Karpas-422 (cell line): Measurements from ENCODE around the gene TEF. TPM values are rescaled to one million over a fixed set of nuclear protein-coding genes. Genes with fewer than 3 reads are reported as not detected.
"Not testable (repeated sequence)": the region's sequence is repeated elsewhere in the genome, so short reads cannot be mapped to it uniquely, and the experiment has no call there.

Source experiments
- DNase-seq: peaks from one replicate; pipeline ENCODE4 v3.0.0-alpha.2; 2015
- H2AFZ ChIP-seq: fragments of 200-600 bp; sonication (generic); 2 replicates; pipeline ENCODE4 v1.6.1; 2014; ENCODE audit warnings: antibody characterized with exemption, low read length, mixed read lengths
- H3K27ac ChIP-seq: fragments of 200-600 bp; sonication (generic); 2 replicates; pipeline ENCODE4 v1.5.1; 2014; ENCODE audit warnings: mild to moderate bottlenecking, low read length, moderate library complexity
- H3K27me3 ChIP-seq: fragments of 200-600 bp; sonication (generic); 2 replicates; pipeline ENCODE4 v1.6.1; 2014; ENCODE audit warnings: low read length, mixed read lengths
- H3K36me3 ChIP-seq: fragments of 200-600 bp; sonication (generic); 2 replicates; pipeline ENCODE4 v1.6.1; 2014; ENCODE audit warnings: low read length, mixed read lengths; ENCODE audit not compliant: insufficient read depth
- H3K4me1 ChIP-seq: fragments of 200-600 bp; sonication (generic); 2 replicates; pipeline ENCODE4 v1.6.1; 2014; ENCODE audit warnings: mild to moderate bottlenecking, low read length, mixed read lengths
- H3K4me2 ChIP-seq: fragments of 200-600 bp; sonication (generic); 2 replicates; pipeline ENCODE4 v1.6.1; 2014; ENCODE audit warnings: low read length, low read depth, mild to moderate bottlenecking; ENCODE audit not compliant: poor library complexity, severe bottlenecking
- H3K4me3 ChIP-seq: fragments of 200-600 bp; sonication (generic); 2 replicates; pipeline ENCODE4 v1.5.1; 2014; ENCODE audit warnings: mild to moderate bottlenecking, antibody characterized with exemption, low read length, mixed read lengths
- H3K79me2 ChIP-seq: fragments of 200-600 bp; sonication (generic); 2 replicates; pipeline ENCODE4 v1.6.1; 2014; ENCODE audit warnings: mild to moderate bottlenecking, low read length, mixed read lengths
- H3K9ac ChIP-seq: fragments of 200-600 bp; sonication (generic); 2 replicates; pipeline ENCODE4 v1.6.0; 2014; ENCODE audit warnings: low read length
- H3K9me2 ChIP-seq: fragments of 200-600 bp; sonication (generic), shearing (Covaris generic); replicated peaks from 2 replicates; pipeline ENCODE4 v1.6.0; 2014; ENCODE audit warnings: mild to moderate bottlenecking, low read length, moderate library complexity; ENCODE audit not compliant: insufficient read depth
- H3K9me3 ChIP-seq: fragments of 300-700, 200-600 bp; sonication (generic); 2 replicates; pipeline ENCODE4 v1.6.1; 2014; ENCODE audit warnings: low read length, mixed read lengths
- H4K20me1 ChIP-seq: fragments of 200-600 bp; sonication (generic); 2 replicates; pipeline ENCODE4 v1.6.1; 2014; ENCODE audit warnings: mild to moderate bottlenecking, antibody characterized with exemption, low read length, low read depth; ENCODE audit not compliant: insufficient read depth
- total RNA-seq: library from RNA; depleted of rRNA; stranded (reverse); fragments of >200 nt; shearing (Covaris generic); gene quantifications from 2 replicates; pipeline ENCODE4 v1.2.3, GENCODE V29; 2014; ENCODE audit warnings: low replicate concordance

The TEF gene
- total RNA-seq, 1 experiment from 2014 or later, result 4.4 TPM

DNA sequence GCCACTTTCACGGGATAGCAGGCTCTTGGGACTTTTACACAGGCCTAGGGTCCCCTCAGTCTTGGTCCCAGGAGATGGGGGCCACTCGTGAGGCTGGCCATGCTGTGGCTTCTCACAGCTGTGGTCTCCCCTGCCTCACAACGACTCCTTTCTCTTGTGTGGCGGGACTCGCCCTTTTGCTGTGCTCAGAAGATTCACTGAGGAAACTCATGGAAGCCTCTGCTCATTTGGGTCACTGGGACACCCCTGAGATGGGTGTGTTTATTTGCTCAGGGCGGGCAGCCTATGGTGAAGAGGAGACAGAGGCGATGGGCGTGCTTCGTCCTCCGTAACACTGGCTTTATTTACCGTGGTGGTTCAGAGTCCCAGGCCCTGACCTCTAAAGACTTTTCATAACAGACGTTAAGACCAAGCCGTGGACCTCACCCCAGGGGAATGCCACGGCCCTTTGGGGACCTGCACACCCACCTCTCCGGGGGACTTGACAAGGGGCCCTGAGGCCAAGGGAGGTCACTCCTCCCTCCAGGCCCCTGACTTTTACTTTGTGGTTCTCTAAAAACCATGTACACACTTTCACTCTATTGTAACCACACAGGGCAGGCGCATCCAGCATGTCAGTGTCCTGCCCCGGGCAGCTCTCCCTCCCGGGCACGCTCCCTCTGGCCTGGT, 15.5 kb downstream of the TEF start:
- H2AFZ ChIP-seq, result no peak overlapping the region
- H3K36me3 ChIP-seq, result no peaks in the 10 kb centered on the region; the same call in 1 of the 2 replicates
- H3K27ac ChIP-seq, result no peak overlapping the region
- H3K27me3 ChIP-seq, result no peaks in the 10 kb centered on the region
- H3K79me2 ChIP-seq, result no peaks in the 10 kb centered on the region
- H3K4me2 ChIP-seq, result no peak overlapping the region
- peaks cover 7% of the 10 kb centered on the region for H3K4me1 ChIP-seq
- H3K9ac ChIP-seq, result no peak overlapping the region
- H3K9me3 ChIP-seq, result no peaks in the 10 kb centered on the region
- H3K4me3 ChIP-seq, result no peak overlapping the region
- DNase-seq, result no peak
- no peaks in the 10 kb centered on the region for H4K20me1 ChIP-seq
- H3K9me2 ChIP-seq, result no peaks in the 10 kb centered on the region

DNA sequence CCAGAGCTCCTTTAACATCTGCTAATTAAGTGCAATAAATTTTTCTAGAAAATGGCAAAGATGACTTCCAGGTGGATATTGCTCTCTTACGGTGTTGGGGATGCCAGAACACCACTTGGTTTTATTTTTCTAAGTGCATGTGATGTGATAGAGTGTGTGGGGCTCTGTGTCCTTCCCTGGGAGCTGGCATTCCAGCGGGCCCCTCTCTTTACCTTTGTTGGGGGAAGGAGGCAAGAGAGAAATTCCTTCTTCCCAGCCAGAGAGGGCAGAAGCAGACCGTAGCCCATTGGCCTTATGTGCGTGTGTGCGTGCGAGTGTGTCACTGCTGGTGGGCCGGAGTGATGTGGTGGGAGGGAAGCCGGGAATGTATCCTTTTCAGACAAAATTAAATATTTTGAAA, 17.2 kb downstream of the TEF start:
- Histone ChIP-seq H3K4me3 (no peak overlapping the region), H3K27ac (no peak overlapping the region), H3K9ac (no peak overlapping the region)

DNA sequence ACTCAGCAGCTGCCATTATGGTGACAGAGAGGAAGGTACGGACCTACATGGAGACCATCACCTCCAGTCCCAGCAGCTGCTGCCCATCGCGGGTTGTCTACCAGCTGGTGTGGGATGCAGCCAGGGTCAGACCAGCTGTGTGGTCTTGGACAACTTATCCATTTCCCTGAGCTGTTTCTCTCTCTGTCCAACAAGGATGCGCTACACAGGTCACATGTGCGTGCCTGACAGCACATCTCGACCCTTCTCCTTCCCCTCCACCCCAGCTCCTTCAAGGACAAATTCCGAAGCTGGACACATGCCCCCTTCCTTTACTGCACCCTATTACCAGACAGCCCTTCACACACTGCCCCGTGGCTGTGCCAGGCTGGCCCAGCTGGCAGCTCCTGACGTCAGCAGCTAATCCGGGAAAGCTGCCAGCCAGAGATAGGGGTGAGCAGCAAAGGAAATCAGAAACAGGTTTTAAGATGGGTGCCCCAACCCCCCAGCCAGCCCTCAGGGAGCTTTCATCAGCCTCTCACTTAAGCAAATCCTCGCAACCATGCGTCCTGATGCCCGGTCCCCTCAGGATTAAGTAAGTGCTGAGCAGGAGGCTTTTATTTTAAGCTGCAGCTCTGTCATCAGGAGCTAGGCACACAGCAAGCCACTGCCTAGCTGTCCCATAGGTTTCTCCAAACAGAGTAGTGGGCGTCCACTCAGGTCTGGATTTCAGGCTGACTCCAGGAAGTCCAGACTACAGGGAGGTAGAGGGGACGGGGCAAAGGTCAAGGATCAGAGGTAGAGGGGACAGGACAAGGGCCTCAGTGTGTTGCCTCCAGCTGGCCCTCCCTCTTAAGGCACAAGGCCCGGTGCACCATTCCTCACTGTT, 20.3 kb downstream of the TEF start:
- Histone ChIP-seq H3K79me2 (no peaks in the 10 kb centered on the region), H3K4me1 (peaks cover 17% of the 10 kb centered on the region), H2AFZ (no peak overlapping the region), H3K4me2 (no peak overlapping the region), H3K9me3 (no peaks in the 10 kb centered on the region), H3K36me3 (no peaks in the 10 kb centered on the region), H3K27me3 (no peaks in the 10 kb centered on the region), H3K27ac (no peak overlapping the region), H4K20me1 (no peaks in the 10 kb centered on the region), H3K4me3 (no peak overlapping the region), H3K9me2 (no peaks in the 10 kb centered on the region), H3K9ac (no peak overlapping the region)
- peak; percentile 57 for DNase-seq

More for the DNA sequence above, 17.2 kb downstream of the TEF start:
- Histone ChIP-seq H3K27me3 (no peaks in the 10 kb centered on the region), H3K4me1 (peaks cover 12% of the 10 kb centered on the region), H3K36me3 (no peaks in the 10 kb centered on the region; the same call in 1 of the 2 replicates), H3K9me2 (no peaks in the 10 kb centered on the region), H3K4me2 (no peak overlapping the region), H2AFZ (no peak overlapping the region), H3K79me2 (no peaks in the 10 kb centered on the region), H4K20me1 (no peaks in the 10 kb centered on the region), H3K9me3 (no peaks in the 10 kb centered on the region)
- DNase-seq, result no peak

DNA sequence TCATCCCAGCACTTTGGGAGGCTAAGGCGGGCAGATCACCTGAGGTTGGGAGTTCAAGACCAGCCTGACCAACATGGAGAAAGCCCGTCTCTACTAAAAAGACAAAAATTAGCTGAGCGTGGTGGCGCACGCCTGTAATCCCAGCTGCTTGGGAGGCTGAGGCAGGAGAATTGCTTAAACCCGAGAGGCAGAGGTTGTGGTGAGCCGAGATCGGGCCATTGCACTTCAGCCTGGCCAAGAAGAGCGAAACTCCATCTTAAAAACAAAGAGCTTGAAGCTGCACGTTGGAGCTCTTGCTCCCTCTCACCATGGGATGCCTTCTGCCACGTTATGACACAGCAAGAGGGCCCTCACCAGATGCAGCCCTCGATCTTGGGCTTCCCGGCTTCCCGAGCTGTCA, 21.1 kb downstream of the TEF start:
- H3K27me3 ChIP-seq, H3K4me2 ChIP-seq, H3K79me2 ChIP-seq, H3K27ac ChIP-seq, H3K4me3 ChIP-seq, H3K9me2 ChIP-seq, H3K9ac ChIP-seq, H2AFZ ChIP-seq, DNase-seq, H3K9me3 ChIP-seq, H4K20me1 ChIP-seq, H3K36me3 ChIP-seq: not testable (repeated sequence)
- H3K4me1 ChIP-seq, result peaks cover 17% of the 10 kb centered on the region

DNA sequence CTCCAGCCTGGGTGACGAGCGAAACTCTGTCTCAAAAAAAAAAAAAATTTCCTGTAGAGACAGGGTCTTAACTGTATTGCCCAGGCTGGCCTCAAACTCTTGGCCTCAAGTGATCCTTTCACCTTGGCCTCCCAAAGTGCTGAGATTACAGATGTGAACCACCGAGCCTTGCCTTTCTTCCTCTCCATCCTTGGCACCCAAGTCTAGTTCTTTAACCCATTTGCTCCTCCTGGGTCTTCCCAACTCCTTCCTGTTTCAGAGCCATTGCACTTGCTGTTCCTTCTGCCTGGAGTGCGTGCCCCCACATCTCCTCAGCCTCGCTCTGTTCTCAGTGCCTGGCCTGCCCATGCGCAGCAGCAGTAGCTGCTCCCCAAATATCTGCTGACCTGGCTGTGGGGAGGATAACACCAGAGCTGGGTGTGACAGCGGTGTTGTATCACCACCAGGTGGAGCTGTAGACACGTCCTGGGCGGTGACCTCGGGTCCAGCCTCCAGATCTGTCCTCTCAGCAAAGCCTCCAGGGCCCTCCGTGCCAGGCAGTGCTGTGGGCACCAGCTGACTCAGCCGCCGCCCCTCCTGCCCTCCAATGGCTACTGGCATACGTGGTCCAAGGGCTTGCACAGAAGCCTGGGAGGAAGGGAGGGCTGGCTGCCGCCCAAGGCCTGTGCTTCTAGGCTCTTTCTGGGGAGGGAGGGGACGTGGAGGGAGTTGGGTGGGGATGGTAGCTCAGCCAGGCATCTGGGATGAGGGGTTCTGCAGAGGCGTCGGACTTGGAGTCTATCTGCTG, 22.0 kb downstream of the TEF start:
- Histone ChIP-seq H3K4me1 (peaks cover 22% of the 10 kb centered on the region), H4K20me1 (no peaks in the 10 kb centered on the region), H3K9me3 (no peaks in the 10 kb centered on the region), H3K4me2 (peak overlapping the region; percentile 30), H3K27me3 (no peaks in the 10 kb centered on the region), H2AFZ (no peak overlapping the region), H3K9me2 (no peaks in the 10 kb centered on the region), H3K36me3 (no peaks in the 10 kb centered on the region), H3K79me2 (no peaks in the 10 kb centered on the region), H3K9ac (no peak overlapping the region), H3K4me3 (no peak overlapping the region), H3K27ac (no peak overlapping the region)
- peak; percentile 94 for DNase-seq

DNA sequence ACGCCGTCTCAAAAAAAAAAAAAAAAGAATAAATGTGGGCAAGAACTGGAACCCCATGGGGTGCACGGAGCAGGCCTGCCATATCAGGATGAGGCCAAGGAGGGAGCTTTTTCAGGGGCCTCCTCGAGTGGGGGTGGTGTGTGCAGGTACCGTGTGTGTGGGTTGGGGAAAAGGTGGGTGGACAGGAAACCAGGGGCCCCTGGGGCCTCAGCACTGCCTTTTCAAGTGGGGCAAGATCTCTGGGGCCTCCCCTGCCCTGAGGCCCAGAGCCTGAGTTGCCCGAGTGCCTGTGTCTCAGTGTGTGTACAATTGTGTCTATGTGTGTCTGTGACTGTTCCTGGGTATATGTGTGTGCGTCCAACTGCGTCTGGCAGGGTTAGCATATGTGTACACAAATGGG, 23.8 kb downstream of the TEF start:
- H3K9me2 ChIP-seq, result no peaks in the 10 kb centered on the region

DNA sequence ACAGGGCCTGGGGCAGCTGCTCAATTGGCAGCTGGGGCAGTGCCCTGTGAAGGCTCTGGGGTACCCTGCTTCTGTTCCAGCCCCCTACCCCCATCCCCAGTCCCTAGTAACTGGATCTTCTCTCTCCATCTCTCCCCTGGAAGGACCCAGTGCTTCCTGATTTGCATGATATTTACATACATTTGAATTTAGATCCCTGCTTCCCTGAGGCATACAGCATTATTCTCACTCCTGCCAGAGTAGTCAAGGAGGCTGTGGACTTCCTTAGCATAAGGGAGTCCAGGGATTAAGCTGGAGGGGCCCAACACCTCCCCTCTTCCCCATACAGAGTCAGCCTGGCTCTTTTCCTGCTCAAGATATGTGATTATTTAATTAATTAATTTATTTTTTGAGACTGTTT, 24.7 kb downstream of the TEF start:
- DNase-seq, result no peak
- Histone ChIP-seq H3K9ac (no peak overlapping the region), H3K36me3 (no peaks in the 10 kb centered on the region), H3K4me2 (no peak overlapping the region), H3K9me3 (no peaks in the 10 kb centered on the region), H4K20me1 (no peaks in the 10 kb centered on the region), H3K4me1 (peaks cover 22% of the 10 kb centered on the region), H3K9me2 (no peaks in the 10 kb centered on the region), H2AFZ (no peak overlapping the region), H3K79me2 (no peaks in the 10 kb centered on the region), H3K27me3 (no peaks in the 10 kb centered on the region), H3K4me3 (no peak overlapping the region), H3K27ac (no peak overlapping the region)

More for the DNA sequence above, 23.8 kb downstream of the TEF start:
- Histone ChIP-seq H3K4me1 (peaks cover 22% of the 10 kb centered on the region), H3K27me3 (no peaks in the 10 kb centered on the region), H3K36me3 (no peaks in the 10 kb centered on the region), H4K20me1 (no peaks in the 10 kb centered on the region), H3K79me2 (no peaks in the 10 kb centered on the region), H3K4me2 (no peak overlapping the region), H3K9ac (no peak overlapping the region), H3K27ac (no peak overlapping the region), H3K4me3 (no peak overlapping the region), H3K9me3 (no peaks in the 10 kb centered on the region), H2AFZ (no peak overlapping the region)
- no peak for DNase-seq

DNA sequence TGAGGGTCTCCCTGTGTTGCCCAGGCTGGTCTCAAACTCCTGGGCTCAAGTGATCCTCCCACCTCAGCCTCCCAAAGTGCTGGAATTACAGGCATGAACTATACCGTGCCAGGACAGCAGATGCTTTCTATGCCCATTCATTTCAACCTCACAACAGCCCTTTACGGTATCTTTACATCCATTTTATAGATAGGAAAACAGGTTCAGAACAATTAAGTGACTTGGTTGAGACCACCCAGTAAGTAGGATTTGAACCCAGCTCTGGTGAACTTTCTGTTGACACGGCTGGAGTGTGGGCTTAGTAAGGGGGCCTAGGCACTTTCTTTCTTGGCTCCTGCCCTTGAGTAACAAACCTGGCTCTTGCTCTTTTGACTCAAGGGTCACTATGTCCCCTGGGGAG, 25.7 kb downstream of the TEF start:
- Histone ChIP-seq H3K27me3 (no peaks in the 10 kb centered on the region), H3K9me2 (no peaks in the 10 kb centered on the region), H3K36me3 (no peaks in the 10 kb centered on the region), H3K4me3 (no peak overlapping the region), H3K27ac (no peak overlapping the region), H3K4me2 (no peak overlapping the region), H3K4me1 (peaks cover 21% of the 10 kb centered on the region), H4K20me1 (no peaks in the 10 kb centered on the region), H3K9ac (no peak overlapping the region), H3K79me2 (no peaks in the 10 kb centered on the region), H3K9me3 (no peaks in the 10 kb centered on the region), H2AFZ (no peak overlapping the region)
- DNase-seq, result no peak
